Stimulated activated CD4-positive, alpha-beta T cell treated with anti-CD3 and anti-CD28 coated beads, Interleukin-15, amount 100 ng/mL, for 48 hours (primary cell): ENCODE measurements around the gene C10orf95.

Source experiments
- DNase-seq, 2 donors: peaks; one replicate each; pipeline ENCODE4 v3.0.0-alpha.2; 2020; ENCODE audit warnings: low read depth in 2 of 2

C10orf95 gene

DNA sequence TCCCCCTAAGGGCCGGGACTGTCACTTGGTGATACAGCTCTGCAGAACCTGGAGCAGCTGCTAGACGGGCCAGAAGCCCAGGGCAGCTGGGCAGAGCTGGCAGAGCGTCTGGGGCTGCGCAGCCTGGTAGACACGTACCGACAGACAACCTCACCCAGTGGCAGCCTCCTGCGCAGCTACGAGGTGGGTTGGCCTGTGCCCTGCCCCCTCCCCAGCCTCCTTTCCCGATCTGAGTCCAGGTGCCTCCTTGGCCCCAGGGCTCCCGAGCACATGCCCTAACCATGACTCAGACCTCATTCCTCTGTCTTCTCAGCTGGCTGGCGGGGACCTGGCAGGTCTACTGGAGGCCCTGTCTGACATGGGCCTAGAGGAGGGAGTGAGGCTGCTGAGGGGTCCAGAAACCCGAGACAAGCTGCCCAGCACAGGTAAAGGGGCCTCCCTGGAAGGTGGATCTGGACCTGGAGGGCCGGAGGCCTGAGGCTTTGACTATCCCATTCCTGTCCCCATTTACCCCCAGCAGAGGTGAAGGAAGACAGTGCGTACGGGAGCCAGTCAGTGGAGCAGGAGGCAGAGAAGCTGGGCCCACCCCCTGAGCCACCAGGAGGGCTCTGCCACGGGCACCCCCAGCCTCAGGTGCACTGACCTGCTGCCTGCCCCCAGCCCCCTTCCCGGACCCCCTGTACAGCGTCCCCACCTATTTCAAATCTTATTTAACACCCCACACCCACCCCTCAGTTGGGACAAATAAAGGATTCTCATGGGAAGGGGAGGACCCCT is 49.4 kb downstream of the C10orf95 start:
- no peak for DNase-seq

DNA sequence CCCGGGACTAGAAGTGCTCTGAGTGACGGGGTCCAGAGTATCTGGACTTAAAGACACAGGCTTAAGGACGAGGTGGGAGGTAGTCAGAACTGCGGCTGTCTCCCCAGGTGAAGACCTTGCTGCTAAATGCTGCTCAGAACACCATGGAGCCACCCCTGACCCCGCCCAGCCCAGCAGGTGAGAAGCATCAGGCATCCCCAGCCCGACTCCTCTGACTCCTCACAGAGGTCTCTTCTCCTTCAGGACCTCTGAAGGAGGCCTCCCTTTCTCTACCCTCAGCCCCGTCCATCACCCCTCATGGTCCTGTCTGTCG is 50.0 kb downstream of the C10orf95 start:
- DNase-seq, result no peak

DNA sequence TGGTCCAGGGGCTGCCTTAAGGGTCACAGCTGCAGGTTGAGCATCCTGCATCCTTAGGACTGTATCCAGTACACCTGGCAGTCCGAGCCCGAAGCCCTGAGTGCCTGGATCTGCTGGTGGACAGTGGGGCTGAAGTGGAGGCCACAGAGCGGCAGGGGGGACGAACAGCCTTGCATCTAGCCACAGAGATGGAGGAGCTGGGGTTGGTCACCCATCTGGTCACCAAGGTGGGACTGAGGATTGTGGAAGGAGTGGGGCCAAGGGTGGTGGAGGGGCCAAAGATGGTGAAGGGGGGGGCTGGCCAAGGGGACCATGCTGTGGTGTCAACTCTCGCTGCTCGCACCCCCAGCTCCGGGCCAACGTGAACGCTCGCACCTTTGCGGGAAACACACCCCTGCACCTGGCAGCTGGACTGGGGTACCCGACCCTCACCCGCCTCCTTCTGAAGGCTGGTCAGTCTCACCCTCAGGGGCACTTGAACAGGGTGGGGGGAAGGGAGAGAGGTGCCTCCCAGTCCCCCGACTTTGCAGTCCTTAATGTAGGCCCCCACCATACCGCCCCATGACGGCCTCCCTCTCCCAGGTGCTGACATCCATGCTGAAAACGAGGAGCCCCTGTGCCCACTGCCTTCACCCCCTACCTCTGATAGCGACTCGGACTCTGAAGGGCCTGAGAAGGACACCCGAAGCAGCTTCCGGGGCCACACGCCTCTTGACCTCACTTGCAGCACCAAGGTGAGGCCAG is 50.6 kb downstream of the C10orf95 start:
- DNase-seq, result no peak

DNA sequence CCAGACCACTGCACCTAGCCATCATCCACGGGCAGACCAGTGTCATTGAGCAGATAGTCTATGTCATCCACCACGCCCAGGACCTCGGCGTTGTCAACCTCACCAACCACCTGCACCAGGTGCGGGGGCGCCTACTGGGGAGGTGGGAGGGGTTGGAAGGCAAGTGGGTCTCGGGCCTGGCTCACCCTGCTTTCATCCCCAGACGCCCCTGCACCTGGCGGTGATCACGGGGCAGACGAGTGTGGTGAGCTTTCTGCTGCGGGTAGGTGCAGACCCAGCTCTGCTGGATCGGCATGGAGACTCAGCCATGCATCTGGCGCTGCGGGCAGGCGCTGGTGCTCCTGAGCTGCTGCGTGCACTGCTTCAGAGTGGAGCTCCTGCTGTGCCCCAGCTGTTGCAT is 51.3 kb downstream of the C10orf95 start:
- DNase-seq, result no peak
